ENCODE measurements around the gene BANP. TPM values are rescaled to one million over a fixed set of nuclear protein-coding genes. Genes with fewer than 3 reads are reported as not detected.
A peak's percentile ranks its signal among the peaks of the same experiment; 100 is the strongest.

The BANP gene
- total RNA-seq, 2 donors from 2014 or later: 35.8 to 39.8 TPM

DNA sequence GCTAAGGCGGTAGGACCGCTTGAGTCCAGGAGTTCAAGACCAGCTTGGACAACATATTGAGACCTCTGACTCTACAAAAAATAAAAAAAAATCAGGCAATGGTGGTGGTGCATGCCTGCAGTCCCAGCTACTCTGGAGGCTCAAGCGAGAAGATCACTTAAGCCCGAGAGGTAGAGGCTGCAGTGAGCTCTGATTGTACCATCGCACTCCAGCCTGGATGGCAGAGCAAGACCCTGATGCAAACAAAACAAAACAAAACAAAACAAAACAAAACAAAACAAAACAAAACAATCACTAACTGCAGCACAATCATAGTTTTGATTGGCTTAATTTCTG, 2.5 kb upstream of the BANP start:
- Mint-ChIP-seq H3K9me3 (no peaks in the 10 kb centered on the region), H3K4me1 (ENCODE audit: low read depth) (peaks cover 31% of the 10 kb centered on the region), H3K27ac (no peak overlapping the region), H3K27me3 (ENCODE audit: low read depth) (peaks cover 10% of the 10 kb centered on the region), H3K36me3 (ENCODE audit: insufficient read depth in 2 of 2) (peaks cover 4 to 5% of the 10 kb centered on the region in 2 donors), H3K4me3 (peak overlapping the region in 1 of 2 donors; percentile 72)
- DNase-seq (no peak), ATAC-seq (replicated peaks in 1 of 2) (no peak)

DNA sequence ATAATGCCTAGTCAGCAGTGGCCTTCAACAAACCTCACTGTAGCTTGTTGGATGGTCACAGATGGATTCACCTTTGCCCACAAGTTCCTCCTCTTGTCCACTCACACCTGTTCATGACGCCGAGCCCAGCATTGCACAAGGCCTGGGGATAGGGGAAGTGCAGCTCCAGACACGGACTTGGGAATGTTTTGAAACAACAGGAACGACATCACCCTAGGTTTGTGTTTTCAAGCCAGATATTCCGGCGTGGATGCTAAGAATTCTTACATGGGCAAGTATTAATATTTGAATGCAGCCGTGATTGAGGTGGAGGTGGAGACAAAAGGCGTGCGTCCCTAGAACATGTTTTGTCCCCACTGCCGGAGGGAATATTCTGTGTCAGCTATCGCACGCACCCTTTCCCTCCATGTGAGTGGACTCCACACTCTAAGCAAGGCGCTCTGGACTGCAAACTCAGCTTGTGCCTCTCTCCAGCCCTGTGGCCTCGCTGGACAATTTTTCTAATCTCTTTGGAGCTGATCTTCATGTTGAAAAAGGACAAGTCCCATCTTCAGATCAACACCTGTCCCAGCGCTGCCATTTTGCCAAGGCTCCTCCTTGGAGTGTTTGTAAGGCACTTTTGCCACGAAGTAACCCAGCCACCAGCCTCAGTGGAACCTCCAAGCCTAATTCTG, 2.0 kb upstream of the BANP start:
- ATAC-seq (replicated peaks in 1 of 2): no peak
- Mint-ChIP-seq H3K9me3 (no peaks in the 10 kb centered on the region), H3K27me3 (ENCODE audit: low read depth) (peaks cover 10% of the 10 kb centered on the region), H3K4me3 (peak overlapping the region; percentile 17 to 20), H3K36me3 (ENCODE audit: insufficient read depth in 2 of 2) (peaks cover 7 to 9% of the 10 kb centered on the region in 2 donors), H3K27ac (no peak overlapping the region), H3K4me1 (ENCODE audit: low read depth) (peaks cover 36% of the 10 kb centered on the region)
- DNase-seq: no peak

DNA sequence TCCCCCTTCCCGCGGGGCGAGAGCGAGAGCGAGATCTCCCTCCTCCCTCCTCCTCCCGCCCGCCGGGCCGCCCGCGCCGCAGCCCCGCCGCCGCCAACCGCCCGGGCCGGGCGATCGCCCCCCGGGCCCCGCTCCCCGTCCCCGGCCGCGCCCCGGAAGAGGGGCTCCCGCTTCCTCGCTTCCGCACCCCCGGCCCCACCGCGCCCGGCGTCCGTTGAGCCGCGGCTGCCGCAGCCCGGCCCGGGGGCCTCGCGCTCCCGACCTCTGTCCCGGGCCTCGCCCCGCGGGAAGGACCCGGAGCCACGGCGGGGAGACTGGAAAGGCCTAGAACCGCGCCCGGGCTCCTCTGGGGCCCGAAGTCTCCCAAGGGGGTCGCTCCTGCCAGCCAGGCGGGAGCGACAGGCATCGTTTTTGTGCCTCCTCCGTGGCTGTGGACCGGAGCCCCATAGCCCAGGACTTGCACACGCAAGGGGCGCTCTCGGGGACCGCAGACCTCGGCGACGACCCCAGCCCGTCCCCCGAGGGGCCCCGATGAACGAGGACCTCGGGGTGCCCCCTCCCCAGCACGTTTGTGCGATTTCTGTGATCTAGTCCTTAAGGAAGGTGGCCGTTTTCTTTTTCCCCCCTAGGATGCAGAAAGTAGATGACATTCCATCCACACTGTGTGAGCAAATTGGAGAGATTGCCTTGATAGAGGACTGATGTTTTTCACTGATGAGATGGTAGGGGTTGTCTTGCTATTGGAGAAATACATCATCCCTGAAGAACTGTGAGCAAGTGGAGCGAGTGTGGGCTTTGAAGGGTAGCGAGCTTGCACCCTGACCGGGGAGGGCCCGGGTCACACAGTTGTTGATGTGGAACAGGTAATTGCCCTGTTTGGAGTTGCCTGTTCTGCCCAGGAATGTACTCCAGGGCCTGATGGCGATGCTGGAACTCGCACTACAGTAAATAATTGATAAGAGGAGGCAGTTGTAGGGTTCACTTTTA, 611 bp downstream of the BANP start:
- H3K4me3 Mint-ChIP-seq: peak overlapping the region; percentile 92 to 97
- H3K4me1 Mint-ChIP-seq (ENCODE audit: low read depth): peaks cover 57% of the 10 kb centered on the region

DNA sequence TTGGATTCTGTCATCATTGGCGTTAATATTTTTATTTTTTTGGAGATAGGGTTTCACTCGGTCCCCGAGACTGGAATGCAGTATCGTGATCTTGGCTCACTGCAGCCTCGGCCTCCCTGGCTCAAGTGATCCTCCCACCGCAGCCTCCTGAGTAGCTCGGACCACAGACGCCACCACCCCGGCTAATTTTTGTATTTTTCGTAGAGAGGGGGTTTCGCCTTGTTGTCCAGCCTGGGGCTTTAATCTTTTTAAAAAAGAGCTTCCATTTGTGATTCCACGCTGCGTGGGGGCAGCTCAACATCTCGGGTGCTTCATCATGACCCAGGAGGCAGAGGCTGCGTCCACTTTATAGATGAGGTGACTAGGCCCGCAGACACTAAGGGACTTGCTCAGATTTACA, 1.5 kb downstream of the BANP start:
- Mint-ChIP-seq H3K27me3 (ENCODE audit: low read depth) (peaks cover 3% of the 10 kb centered on the region), H3K27ac (peak overlapping the region; percentile 92), H3K4me1 (ENCODE audit: low read depth) (peaks cover 63% of the 10 kb centered on the region), H3K36me3 (ENCODE audit: insufficient read depth in 2 of 2) (peaks cover 7 to 13% of the 10 kb centered on the region in 2 donors), H3K4me3 (peak overlapping the region; percentile 92 to 97), H3K9me3 (no peaks in the 10 kb centered on the region)
- ATAC-seq (replicated peaks in 1 of 2) (no peak), DNase-seq (no peak)

More for the DNA sequence above, 611 bp downstream of the BANP start:
- no peaks in the 10 kb centered on the region for H3K9me3 Mint-ChIP-seq
- H3K27ac Mint-ChIP-seq: peak overlapping the region; percentile 92
- H3K36me3 Mint-ChIP-seq (ENCODE audit: insufficient read depth in 2 of 2): peaks cover 7 to 9% of the 10 kb centered on the region in 2 donors
- peaks cover 10% of the 10 kb centered on the region for H3K27me3 Mint-ChIP-seq (ENCODE audit: low read depth)
- ATAC-seq (replicated peaks in 1 of 2): no peak
- peak; percentile 23 to 41 for DNase-seq

DNA sequence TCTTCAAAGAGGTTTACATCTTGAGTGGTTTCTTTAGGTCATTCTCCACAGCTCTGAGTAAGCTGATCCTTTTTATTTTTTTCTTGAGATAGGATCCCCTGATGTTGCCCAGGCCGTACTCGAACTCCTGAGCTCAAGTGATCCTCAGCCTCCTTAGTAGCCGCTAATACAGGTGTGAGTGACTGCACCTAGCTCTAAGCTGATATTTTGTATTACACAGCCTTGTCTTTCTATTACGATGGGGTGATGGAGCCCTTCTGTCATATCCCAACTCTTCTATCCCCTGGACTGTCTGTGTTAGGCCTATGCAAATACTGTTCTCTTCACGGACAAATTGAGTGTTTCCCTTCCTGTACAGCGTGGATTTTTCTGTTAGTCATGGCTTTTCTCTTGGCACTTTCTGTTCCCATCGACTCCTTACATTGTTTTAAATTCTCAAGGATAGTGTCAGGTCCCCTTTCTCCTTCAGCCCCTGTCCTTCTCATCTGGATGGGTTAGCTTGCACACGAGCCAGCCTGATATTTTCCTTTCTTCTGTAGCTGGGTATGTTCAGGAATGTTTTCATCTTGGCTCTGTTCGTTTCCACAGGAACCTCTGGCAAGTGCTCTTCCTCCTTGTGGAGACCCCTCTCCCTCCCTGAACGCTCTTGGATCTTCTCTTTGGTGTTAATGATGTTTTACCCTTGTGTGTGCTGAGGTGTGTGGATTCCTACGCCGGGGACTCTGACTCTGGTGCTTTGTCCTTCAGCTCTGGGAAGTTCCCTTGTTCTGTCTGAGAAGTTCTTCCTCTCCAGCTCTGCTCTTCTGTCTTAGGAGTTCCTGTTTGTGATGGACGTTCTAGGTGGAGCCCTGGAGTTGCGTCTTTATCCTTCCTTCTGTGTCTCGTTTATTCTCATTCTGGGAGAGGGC, 2.3 kb downstream of the BANP start:
- H3K27me3 Mint-ChIP-seq (ENCODE audit: low read depth): no peaks in the 10 kb centered on the region
- peaks cover 7 to 13% of the 10 kb centered on the region in 2 donors for H3K36me3 Mint-ChIP-seq (ENCODE audit: insufficient read depth in 2 of 2)
- H3K4me1 Mint-ChIP-seq (ENCODE audit: low read depth): peaks cover 66% of the 10 kb centered on the region
- no peak for ATAC-seq (replicated peaks in 1 of 2)
- H3K27ac Mint-ChIP-seq: peak overlapping the region; percentile 11
- H3K4me3 Mint-ChIP-seq: peak overlapping the region; percentile 40 to 76
- H3K9me3 Mint-ChIP-seq: no peaks in the 10 kb centered on the region
- no peak for DNase-seq

DNA sequence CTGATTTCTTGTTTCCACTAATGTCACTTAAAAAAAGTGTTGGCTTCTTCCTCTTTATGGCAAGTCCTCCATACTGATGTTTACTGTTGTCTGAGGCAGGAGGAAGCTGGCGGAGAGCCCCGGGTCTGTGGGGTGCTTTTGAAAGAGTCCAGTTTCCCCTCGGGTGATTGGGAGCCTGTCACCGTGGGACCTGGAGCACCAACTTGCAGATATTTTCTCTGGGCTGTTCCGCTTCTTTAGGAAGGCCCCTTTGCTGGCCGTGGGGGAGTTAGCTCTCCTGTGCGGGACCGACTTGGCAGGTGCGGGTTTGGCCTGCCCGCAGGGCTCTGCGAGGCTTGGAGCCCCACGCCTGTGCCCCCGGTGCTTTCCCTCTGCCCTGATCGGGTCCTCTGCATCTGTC, 3.1 kb downstream of the BANP start:
- Mint-ChIP-seq H3K9me3 (no peaks in the 10 kb centered on the region), H3K4me1 (ENCODE audit: low read depth) (peaks cover 74% of the 10 kb centered on the region), H3K27ac (peak overlapping the region; percentile 11), H3K4me3 (peak overlapping the region; percentile 40 to 76), H3K27me3 (ENCODE audit: low read depth) (no peaks in the 10 kb centered on the region), H3K36me3 (ENCODE audit: insufficient read depth in 2 of 2) (peaks cover 7 to 13% of the 10 kb centered on the region in 2 donors)
- DNase-seq: no peak
- no peak for ATAC-seq (replicated peaks in 1 of 2)

DNA sequence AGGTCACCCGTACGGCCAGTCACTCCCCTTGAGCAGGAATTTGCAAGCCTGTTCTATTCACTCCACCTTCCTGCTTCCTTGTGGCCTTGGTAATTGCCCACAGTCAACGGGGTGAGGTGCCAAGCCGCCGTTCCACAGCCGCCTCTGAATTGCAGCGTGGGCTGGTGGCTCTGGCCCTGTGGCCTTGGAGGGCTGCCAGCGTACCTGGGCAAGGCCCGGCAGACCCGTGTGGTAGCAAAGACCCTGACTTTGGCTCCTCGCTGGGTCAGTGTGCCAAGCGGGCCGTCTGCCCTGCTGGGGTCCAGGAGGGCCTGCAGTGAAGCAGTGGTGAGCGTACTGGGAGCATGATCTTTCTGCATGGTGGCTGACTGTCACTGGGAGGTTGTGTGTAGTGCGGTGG, 3.6 kb downstream of the BANP start:
- ATAC-seq (replicated peaks in 1 of 2): no peak
- Mint-ChIP-seq H3K9me3 (no peaks in the 10 kb centered on the region), H3K27me3 (ENCODE audit: low read depth) (no peaks in the 10 kb centered on the region), H3K36me3 (ENCODE audit: insufficient read depth in 2 of 2) (peaks cover 7 to 13% of the 10 kb centered on the region in 2 donors), H3K4me3 (peak overlapping the region; percentile 88 to 96), H3K4me1 (ENCODE audit: low read depth) (peaks cover 78% of the 10 kb centered on the region), H3K27ac (peak overlapping the region; percentile 96)
- DNase-seq: no peak

DNA sequence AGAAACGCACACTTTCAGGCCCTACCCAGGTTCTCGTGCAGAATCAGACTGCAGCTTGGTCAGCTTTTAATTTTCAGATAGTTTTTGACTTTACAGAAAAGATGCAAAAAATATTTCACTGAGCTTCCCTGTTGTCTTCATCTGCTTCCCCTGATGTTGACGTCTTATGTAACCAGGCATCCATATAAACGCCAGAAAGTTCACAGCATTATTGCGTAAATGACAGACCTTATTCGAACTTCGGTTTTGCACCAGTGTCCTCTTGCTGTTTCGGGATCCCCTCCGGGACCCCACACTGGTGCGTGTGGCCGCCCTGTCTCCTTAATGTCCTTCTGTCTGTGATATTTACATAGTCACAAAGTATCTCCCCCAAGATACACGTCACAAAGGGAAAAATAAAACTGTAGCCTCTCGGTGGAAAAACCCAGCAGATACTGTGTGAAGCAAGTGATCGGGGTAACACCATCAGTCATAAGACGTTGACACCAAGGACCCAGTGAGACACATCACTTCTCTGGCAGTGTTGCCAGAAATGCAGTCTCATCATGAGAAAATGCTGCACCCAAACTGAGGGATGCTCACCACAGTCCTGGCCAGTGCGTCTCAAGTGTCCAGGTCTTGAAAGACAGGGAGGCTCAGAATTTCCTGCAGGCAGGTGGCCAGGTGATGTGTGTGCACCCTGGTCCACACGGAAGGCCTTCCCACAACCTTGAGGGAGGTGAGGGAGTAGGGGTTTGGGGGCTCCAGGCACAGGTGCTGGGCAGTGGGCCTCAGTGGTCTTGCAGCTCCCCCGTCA, 4.3 kb downstream of the BANP start:
- H3K9me3 Mint-ChIP-seq: no peaks in the 10 kb centered on the region
- peak overlapping the region; percentile 96 for H3K27ac Mint-ChIP-seq
- peak; percentile 26 to 46 for DNase-seq
- H3K27me3 Mint-ChIP-seq (ENCODE audit: low read depth): no peaks in the 10 kb centered on the region
- peak overlapping the region; percentile 88 to 96 for H3K4me3 Mint-ChIP-seq
- H3K4me1 Mint-ChIP-seq (ENCODE audit: low read depth): peaks cover 85% of the 10 kb centered on the region
- peaks cover 7 to 13% of the 10 kb centered on the region in 2 donors for H3K36me3 Mint-ChIP-seq (ENCODE audit: insufficient read depth in 2 of 2)
- no peak for ATAC-seq (replicated peaks in 1 of 2)

DNA sequence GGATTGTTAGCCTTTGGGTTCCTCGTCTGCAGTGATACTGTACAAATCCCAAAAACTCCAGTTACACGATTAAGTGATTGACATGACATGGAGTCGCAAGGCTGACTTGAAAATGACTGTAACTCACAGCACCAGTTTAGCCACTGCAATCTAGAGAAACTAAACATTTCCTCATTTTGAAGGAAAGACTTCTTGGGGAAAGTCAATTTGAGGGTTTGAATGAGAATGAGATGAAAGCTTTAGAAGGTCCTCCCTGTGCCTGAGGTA, 4.8 kb downstream of the BANP start:
- DNase-seq (no peak), ATAC-seq (replicated peaks in 1 of 2) (no peak)
- H3K4me1 Mint-ChIP-seq (ENCODE audit: low read depth): peaks cover 89% of the 10 kb centered on the region
- no peaks in the 10 kb centered on the region for H3K27me3 Mint-ChIP-seq (ENCODE audit: low read depth)
- no peaks in the 10 kb centered on the region for H3K9me3 Mint-ChIP-seq
- H3K36me3 Mint-ChIP-seq (ENCODE audit: insufficient read depth in 2 of 2): peaks cover 7 to 13% of the 10 kb centered on the region in 2 donors
- peak overlapping the region; percentile 88 to 96 for H3K4me3 Mint-ChIP-seq
- H3K27ac Mint-ChIP-seq: peak overlapping the region; percentile 96

DNA sequence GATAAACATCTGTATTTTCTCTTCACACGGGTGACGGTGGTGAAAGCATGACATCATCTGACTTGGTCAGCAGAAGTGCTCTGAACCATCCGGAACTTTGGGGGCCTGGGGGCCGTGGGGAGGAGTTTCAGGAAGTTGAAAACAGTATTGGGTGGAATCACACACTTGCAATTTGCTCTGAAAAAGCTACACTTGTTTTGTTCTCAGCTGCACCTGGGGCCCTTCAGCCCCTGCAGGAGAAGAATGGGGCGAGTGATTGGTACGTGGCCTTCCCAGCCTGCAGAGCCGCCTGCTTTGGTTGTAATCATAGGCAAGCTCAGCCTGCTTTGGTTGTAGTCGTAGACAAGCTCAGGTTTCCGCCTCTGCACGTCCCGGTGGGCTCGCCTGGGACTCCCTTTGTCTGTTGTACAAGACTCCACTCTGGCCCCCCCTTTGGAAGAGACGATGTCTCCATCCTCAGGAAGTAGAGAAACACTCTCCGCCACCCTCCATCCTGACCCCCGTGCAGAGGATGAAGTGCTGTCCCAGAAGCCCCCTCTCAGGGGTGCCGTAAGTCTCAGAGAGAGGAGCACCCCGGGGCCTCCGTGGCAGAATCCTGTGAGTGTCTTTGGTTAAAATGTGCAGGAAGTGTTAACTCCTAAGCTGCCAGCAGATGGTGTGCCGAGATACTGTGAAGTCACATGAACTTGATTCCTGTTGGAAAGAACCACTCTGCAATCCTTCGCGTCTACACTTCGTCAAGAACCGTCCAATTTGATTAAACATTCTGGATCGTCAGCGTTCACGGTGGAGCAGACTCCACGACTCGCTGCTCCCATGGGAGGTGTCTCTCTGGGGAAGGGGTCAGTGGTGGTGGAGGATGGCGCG, 5.4 kb downstream of the BANP start:
- Mint-ChIP-seq H3K36me3 (ENCODE audit: insufficient read depth in 2 of 2) (peaks cover 7 to 13% of the 10 kb centered on the region in 2 donors), H3K4me3 (peak overlapping the region; percentile 88 to 96), H3K9me3 (no peaks in the 10 kb centered on the region), H3K4me1 (ENCODE audit: low read depth) (peaks cover 92% of the 10 kb centered on the region), H3K27ac (peak overlapping the region; percentile 96), H3K27me3 (ENCODE audit: low read depth) (no peaks in the 10 kb centered on the region)
- DNase-seq (peak; percentile 82 to 85), ATAC-seq (replicated peaks in 1 of 2) (peak; percentile 67 to 72)

DNA sequence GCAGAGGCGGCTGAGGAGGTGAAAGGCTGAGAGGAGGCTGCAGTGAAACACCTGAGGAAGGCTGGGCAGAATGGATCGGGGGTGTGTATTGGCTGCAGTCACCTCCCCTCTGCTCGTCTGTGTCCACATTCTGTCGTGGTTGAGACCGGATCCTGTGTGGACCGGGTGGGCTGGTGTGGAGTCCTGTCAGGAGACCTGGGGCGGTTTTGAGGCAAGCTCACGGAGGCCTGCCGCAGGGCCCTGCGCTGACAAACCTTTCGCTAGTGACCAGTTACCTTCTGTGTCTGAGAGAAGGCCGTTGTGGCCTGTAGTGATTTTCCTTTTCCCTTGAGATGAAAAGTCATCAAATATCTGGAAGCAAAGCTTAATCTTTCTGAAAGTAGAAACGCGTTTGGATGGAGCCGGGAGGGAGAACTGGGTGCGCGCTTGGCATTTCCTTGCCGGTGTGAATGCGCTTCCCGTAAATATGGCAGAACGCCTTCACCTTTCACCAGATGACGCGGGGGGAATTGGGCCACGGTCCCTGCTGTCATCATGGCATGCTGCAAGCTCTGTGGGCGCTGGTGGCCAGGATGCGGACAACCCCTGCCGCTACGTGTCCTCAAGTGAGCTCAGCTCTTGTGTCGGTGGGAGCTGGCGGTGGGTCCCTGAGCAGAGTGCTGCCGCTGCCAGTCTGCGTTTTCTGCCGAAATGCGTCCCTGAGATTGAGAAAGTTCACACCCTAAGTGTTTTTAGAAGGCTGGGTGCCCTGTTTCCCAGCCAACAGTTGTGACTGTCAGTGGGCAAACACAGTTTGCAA, 6.3 kb downstream of the BANP start:
- Mint-ChIP-seq H3K4me3 (peak overlapping the region; percentile 88 to 96), H3K27ac (peak overlapping the region; percentile 96), H3K27me3 (ENCODE audit: low read depth) (no peaks in the 10 kb centered on the region), H3K36me3 (ENCODE audit: insufficient read depth in 2 of 2) (peaks cover 3 to 8% of the 10 kb centered on the region in 2 donors), H3K4me1 (ENCODE audit: low read depth) (peaks cover 90% of the 10 kb centered on the region), H3K9me3 (no peaks in the 10 kb centered on the region)
- DNase-seq (no peak), ATAC-seq (replicated peaks in 1 of 2) (no peak)
